D721Med (cell line): ENCODE results near the gene RALGPS1.

Experiments
- DNase-seq: peaks from one replicate; pipeline ENCODE4 v3.0.0; 2011; ENCODE audit warnings: low spot score; ENCODE audit not compliant: insufficient read length
- FAIRE-seq: peaks from 2 replicates; lab custom pipeline; 2011; peaks lifted over from hg19 to GRCh38; lab: Jason Lieb, UNC
- TF ChIP-seq, protein P1 (sequence below): IDR thresholded peaks from 2 replicates; pipeline ENCODE4 v1.5.1; 2012; ENCODE audit warnings: mild to moderate bottlenecking, control low read depth; ENCODE audit not compliant: insufficient read depth; ENCODE audit errors: missing control alignments

The RALGPS1 gene

DNA sequence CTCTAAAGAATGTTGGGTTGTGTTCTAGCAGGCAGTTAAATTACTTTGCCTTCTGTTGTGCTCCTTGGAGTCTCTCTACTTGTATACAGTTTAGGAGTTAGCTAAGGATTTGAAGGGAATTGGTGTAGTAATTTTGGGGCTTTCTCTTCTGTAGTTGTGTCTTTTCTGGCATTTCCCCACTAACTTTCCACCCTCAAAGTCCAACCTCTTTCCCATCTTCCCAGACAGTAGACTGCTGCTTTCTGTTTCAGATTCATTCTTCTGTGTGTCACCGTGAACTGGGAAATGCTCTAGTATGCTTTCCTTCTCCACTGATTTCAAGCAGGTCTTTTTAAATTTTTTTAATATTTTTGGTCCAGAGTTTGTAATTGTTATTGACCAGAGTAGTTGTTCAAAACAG, 212.4 kb downstream of the RALGPS1 start:
- FAIRE-seq = no peak
- TF ChIP-seq, protein P1, sequence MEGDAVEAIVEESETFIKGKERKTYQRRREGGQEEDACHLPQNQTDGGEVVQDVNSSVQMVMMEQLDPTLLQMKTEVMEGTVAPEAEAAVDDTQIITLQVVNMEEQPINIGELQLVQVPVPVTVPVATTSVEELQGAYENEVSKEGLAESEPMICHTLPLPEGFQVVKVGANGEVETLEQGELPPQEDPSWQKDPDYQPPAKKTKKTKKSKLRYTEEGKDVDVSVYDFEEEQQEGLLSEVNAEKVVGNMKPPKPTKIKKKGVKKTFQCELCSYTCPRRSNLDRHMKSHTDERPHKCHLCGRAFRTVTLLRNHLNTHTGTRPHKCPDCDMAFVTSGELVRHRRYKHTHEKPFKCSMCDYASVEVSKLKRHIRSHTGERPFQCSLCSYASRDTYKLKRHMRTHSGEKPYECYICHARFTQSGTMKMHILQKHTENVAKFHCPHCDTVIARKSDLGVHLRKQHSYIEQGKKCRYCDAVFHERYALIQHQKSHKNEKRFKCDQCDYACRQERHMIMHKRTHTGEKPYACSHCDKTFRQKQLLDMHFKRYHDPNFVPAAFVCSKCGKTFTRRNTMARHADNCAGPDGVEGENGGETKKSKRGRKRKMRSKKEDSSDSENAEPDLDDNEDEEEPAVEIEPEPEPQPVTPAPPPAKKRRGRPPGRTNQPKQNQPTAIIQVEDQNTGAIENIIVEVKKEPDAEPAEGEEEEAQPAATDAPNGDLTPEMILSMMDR = no peak
- DNase-seq = no peak

DNA sequence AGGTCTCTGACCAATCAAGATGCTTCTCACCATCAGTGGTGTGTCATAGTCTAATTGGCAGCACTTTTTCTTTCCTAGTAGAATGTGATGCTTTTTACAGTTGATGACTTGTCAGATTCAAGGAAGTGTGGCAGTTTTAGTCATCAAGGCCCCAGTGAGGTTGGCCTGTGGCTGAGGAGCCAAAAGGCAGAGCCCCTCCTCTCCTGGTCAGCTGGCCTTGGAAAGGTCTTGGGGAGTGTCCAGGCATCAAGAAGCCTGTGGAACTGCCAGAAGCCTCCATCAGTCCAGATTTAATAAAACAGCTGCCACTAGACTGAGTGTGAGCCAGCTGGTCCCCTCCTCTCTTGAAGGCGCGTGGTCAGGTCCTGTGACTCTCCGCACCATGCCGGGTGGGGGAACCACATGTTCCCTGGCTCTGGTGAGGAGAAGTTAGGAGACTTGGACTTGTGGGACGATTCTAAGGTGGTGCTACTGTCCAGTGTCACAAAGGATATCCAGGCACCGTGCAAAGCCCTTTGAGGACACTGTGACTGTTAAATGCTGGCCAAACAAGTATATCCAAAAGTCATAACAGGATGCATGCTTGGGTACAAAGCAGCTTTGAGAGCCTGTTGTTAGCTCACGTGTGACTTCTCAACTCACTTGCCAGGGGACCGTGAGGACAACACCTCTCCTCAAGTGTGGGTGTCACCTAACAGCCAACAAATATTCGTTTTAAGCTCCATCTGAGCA, 213.9 kb downstream of the RALGPS1 start:
- FAIRE-seq (no peak), DNase-seq (no peak)
- TF ChIP-seq, protein P1 = no peak

- no peak for FAIRE-seq
- no peak for DNase-seq
- TF ChIP-seq, protein P1 = no peak
These were observed 214.6 kb downstream of the RALGPS1 start for GRCh38 chr9:127129073-127129717.

DNA sequence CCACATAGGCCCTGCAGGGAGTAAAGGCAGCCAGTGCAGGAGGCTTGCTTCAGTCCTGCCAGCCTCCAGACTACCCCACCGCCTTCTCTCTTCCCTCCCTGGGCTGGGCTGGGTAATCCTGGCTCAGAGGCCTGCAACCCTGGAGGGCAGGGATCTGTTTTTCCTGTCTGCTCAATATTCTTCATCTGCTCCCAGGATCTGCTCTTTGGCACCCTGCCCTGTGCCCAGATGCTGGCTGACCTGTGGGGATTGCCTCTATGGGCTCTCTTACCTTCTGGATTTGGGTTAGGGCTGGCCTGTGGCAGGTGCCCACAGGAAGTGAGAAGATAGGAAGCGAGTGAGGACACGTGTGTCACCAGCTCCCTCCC, 215.1 kb downstream of the RALGPS1 start:
- TF ChIP-seq, protein P1 = no peak
- DNase-seq (no peak), FAIRE-seq (no peak)

DNA sequence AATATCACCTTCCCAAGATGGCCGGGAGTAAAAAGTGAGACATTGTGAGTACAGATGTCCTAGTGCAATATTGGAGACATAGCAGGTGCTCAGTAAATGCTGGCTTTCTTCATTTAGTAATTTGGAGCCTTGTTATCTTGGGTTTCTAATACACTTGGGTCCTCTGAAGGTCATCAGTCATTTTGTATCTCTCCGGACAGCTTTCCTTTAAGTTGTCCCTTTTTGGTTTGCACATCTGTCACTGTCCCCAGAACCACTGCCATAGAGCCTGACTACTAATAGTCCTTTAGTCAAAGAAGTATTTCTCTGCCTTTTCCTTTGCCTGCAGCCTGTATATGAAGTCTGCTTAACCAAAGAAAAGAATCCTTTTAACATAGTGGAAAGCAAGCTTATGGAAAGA, 215.7 kb downstream of the RALGPS1 start:
- FAIRE-seq (no peak), DNase-seq (no peak)
- TF ChIP-seq, protein P1 = no peak

- DNase-seq (no peak), FAIRE-seq (no peak)
- TF ChIP-seq, protein P1 = no peak
These were observed 216.3 kb downstream of the RALGPS1 start for GRCh38 chr9:127130661-127131538.
